Panc1 (cell line): Measurements from ENCODE around the gene FBXL19. TPM values are rescaled to one million over a fixed set of nuclear protein-coding genes. Genes with fewer than 3 reads are reported as not detected.

ENCODE experiments used
- ATAC-seq: fragments of 200-7000 bp; cut with Tn5 transposase; 2 replicates; pipeline ENCODE4 v1.9.1; 2020; ENCODE audit warnings: mild to moderate bottlenecking, moderate library complexity
- BruUV-seq: library from RNA; stranded (reverse); fragments of 400-500 nt; replicated peaks from 2 replicates; lab custom pipeline; 2021; lab: Mats Ljungman, UMichigan
- CTCF ChIA-PET: fragments of 300-600 bp; sonication (Branson Sonifier 250); formaldehyde crosslinking; loops from one replicate; lab custom pipeline; 2022; ENCODE audit warnings: antibody characterized with exemption; lab: Charles Lee
- POLR2A ChIA-PET: fragments of 300-600 bp; sonication (Branson Sonifier 250); formaldehyde crosslinking; loops from one replicate; lab custom pipeline; 2022; ENCODE audit warnings: antibody characterized with exemption; lab: Charles Lee
- DNase-seq: peaks from one replicate; pipeline ENCODE4 v3.0.0-alpha.2; 2010; ENCODE audit warnings: low read depth, low spot score
- H3K27ac ChIP-seq: 2 replicates; pipeline ENCODE4 v1.5.1; 2011; ENCODE audit warnings: mild to moderate bottlenecking, low read length, inconsistent platforms
- H3K27me3 ChIP-seq: fragments of 200-500 bp; sonication (Bioruptor generic); 2 replicates; pipeline ENCODE4 v1.6.0; 2014; ENCODE audit warnings: low read length, inconsistent platforms; ENCODE audit not compliant: control insufficient read depth, insufficient read depth
- H3K36me3 ChIP-seq: fragments of 200-500 bp; sonication (Bioruptor generic); 2 replicates; pipeline ENCODE4 v1.5.1; 2014; ENCODE audit warnings: inconsistent platforms, mild to moderate bottlenecking, low read length, moderate library complexity; ENCODE audit not compliant: control insufficient read depth, insufficient read depth
- H3K4me1 ChIP-seq: 2 replicates; pipeline ENCODE4 v1.5.1; 2011; ENCODE audit warnings: inconsistent platforms, mild to moderate bottlenecking, low read length, moderate library complexity; ENCODE audit not compliant: control insufficient read depth, insufficient read depth
- H3K4me3 ChIP-seq, 2 experiments: 2 replicates each; pipeline ENCODE4 v1.5.1; 2011 to 2012; ENCODE audit warnings: low read depth in 2 of 2, low read length in 2 of 2, mild to moderate bottlenecking in 2 of 2, inconsistent platforms in 1 of 2, moderate library complexity in 1 of 2
- H3K9me3 ChIP-seq: fragments of 200-500 bp; sonication (Bioruptor generic); 2 replicates; pipeline ENCODE4 v1.5.1; 2014; ENCODE audit warnings: low read depth, mild to moderate bottlenecking, inconsistent platforms, low read length, moderate library complexity; ENCODE audit not compliant: control insufficient read depth, insufficient read depth
- POLR2AphosphoS5 ChIP-seq: IDR thresholded peaks from 2 replicates; pipeline ENCODE4 v1.6.1; 2012; ENCODE audit warnings: mild to moderate bottlenecking, low read depth, low read length, moderate library complexity
- REST ChIP-seq, 2 experiments: IDR thresholded peaks; 2 replicates each; pipeline ENCODE4 v1.6.1; 2011 to 2012; ENCODE audit warnings: low read depth in 2 of 2, control low read depth in 1 of 2, low read length in 1 of 2, mild to moderate bottlenecking in 1 of 2, moderate library complexity in 1 of 2; ENCODE audit not compliant: insufficient read depth in 1 of 2
- SIN3A ChIP-seq: IDR thresholded peaks from 2 replicates; pipeline ENCODE4 v1.6.1; 2012; ENCODE audit warnings: low read depth, mild to moderate bottlenecking, low read length, moderate library complexity, borderline replicate concordance; ENCODE audit not compliant: insufficient read depth
- TCF7L2 ChIP-seq: IDR thresholded peaks from 2 replicates; pipeline ENCODE4 v1.6.1; 2011; ENCODE audit warnings: mild to moderate bottlenecking, low read depth, low read length, inconsistent platforms
- in situ Hi-C: cut with HindIII; loops from 2 replicates; pipeline ENCODE4 v1.10.0; 2016; ENCODE audit warnings: low sequenced_read_pairs, low pct_unique_long_range_greater_than_20kb
- intact Hi-C: fragments of 100-400 bp; cut with micrococcal nuclease; formaldehyde crosslinking; loops from one replicate; pipeline ENCODE4 v1.10.0; 2022; ENCODE audit not compliant: unreplicated experiment
- total RNA-seq: library from RNA; stranded (reverse); gene quantifications from one replicate; pipeline ENCODE4 v1.2.1, GENCODE V29; 2021; ENCODE audit not compliant: unreplicated experiment
- TF ChIP-seq, protein P1 (sequence below): fragments of 450-650 bp; IDR thresholded peaks from 2 replicates; pipeline ENCODE4 v1.5.1; 2017; ENCODE audit warnings: mild to moderate bottlenecking

The FBXL19 gene
- total RNA-seq, 1 experiment from 2014 or later, result 52.3 TPM

DNA sequence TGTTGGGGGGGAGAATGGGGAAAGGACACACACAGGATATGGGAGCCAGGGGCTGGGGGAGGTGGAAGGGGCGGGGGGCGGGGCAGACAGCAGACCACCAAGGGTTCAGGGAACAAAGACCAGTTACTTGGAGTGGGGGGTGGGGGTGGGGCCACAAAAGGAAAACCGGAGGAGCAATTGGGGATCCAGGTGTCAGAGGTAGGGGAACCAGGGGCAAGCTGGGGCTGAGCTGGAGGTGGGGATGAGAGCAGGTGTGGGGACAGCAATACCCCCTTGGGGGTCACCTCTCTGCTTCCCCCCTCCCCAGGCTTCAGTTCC lies 24.1 kb downstream of the FBXL19 start:
- H3K4me3 ChIP-seq, result no peak overlapping the region
- CTCF ChIA-PET, result no interaction called here
- H3K9me3 ChIP-seq, result no peaks in the 10 kb centered on the region
- POLR2A ChIA-PET, result no interaction called here
- no peak for ATAC-seq
- H3K27me3 ChIP-seq, result no peaks in the 10 kb centered on the region
- H3K4me1 ChIP-seq, result peaks cover 31% of the 10 kb centered on the region
- BruUV-seq, result no TSS peak
- H3K27ac ChIP-seq, result peak overlapping the region; percentile 60; the same call in 1 of the 2 replicates
- H3K36me3 ChIP-seq, result no peaks in the 10 kb centered on the region; the same call in 1 of the 2 replicates
- intact Hi-C loops (no loop called here), in situ Hi-C loops (no loop called here)
- no peak for DNase-seq
- TF ChIP-seq REST (IDR thresholded peaks at IDR 0.05; ENCODE audit: insufficient read depth in 1 of 2, low read depth in 2 of 2, low read length in 1 of 2) (no peak), POLR2AphosphoS5 (no peak), TCF7L2 (no peak)

DNA sequence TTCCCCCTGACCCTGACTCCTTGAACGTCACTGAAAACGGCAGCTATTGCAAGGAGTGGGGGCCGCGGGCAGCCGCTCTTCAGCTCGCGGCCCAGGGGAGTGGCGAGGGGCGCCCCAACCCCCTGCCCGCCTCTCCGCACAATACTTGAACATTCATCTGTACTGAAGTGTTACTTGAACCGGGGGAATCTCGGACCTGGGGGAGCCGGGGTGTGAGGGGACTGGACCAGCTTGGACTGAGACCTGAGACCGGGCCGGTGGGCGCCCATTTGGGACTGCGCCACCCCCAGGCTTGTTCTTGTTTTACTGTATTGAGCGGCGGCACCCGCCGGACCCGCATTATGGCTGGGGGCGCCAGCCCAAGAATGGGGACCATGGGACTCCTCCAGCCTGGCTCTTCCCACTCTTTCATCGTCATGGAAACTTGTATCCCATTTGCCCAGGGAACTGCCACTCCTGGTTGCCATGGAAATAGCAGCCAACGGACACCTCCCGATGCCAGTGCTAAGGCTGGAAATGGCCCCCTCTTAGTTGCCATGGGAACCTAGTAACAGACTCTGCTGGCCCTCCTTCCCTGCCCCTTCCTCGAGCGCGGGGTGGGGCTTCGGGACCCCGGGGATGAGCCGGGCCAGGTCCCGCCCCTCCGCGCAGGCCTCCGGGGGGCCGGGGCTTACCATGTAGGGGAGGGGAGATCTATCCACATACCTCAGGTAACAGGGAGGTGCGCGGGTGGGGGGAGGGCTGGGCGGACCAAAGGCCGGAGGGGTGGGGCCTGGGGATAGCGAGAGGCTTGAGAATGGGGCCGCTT lies 24.7 kb downstream of the FBXL19 start:
- Histone ChIP-seq H3K27me3 (no peaks in the 10 kb centered on the region), H3K9me3 (no peaks in the 10 kb centered on the region), H3K36me3 (no peaks in the 10 kb centered on the region; the same call in 1 of the 2 replicates), H3K27ac (peak overlapping the region; percentile 95), H3K4me3 (peak overlapping the region; percentile 82 to 92), H3K4me1 (peaks cover 31% of the 10 kb centered on the region)
- in situ Hi-C loops, result no loop called here
- intact Hi-C loops, result no loop called here
- DNase-seq (no peak), ATAC-seq (peak; percentile 78)
- POLR2A ChIA-PET, result no interaction called here
- TF ChIP-seq, protein P1, sequence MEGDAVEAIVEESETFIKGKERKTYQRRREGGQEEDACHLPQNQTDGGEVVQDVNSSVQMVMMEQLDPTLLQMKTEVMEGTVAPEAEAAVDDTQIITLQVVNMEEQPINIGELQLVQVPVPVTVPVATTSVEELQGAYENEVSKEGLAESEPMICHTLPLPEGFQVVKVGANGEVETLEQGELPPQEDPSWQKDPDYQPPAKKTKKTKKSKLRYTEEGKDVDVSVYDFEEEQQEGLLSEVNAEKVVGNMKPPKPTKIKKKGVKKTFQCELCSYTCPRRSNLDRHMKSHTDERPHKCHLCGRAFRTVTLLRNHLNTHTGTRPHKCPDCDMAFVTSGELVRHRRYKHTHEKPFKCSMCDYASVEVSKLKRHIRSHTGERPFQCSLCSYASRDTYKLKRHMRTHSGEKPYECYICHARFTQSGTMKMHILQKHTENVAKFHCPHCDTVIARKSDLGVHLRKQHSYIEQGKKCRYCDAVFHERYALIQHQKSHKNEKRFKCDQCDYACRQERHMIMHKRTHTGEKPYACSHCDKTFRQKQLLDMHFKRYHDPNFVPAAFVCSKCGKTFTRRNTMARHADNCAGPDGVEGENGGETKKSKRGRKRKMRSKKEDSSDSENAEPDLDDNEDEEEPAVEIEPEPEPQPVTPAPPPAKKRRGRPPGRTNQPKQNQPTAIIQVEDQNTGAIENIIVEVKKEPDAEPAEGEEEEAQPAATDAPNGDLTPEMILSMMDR, result no peak
- TF ChIP-seq TCF7L2 (no peak), SIN3A (no peak), POLR2AphosphoS5 (no peak), REST (IDR thresholded peaks at IDR 0.05; ENCODE audit: insufficient read depth in 1 of 2, low read depth in 2 of 2, low read length in 1 of 2) (no peak)
- CTCF ChIA-PET, result no interaction called here
- no TSS peak for BruUV-seq
